Measurements from ENCODE around the gene ERMARD. TPM values are rescaled to one million over a fixed set of nuclear protein-coding genes. Genes with fewer than 3 reads are reported as not detected.

Gene ERMARD
- total and polyA plus RNA-seq, 2 donors (not counting 1 experiment from before 2014, with no cell fraction given): 22.0 to 32.5 TPM

DNA sequence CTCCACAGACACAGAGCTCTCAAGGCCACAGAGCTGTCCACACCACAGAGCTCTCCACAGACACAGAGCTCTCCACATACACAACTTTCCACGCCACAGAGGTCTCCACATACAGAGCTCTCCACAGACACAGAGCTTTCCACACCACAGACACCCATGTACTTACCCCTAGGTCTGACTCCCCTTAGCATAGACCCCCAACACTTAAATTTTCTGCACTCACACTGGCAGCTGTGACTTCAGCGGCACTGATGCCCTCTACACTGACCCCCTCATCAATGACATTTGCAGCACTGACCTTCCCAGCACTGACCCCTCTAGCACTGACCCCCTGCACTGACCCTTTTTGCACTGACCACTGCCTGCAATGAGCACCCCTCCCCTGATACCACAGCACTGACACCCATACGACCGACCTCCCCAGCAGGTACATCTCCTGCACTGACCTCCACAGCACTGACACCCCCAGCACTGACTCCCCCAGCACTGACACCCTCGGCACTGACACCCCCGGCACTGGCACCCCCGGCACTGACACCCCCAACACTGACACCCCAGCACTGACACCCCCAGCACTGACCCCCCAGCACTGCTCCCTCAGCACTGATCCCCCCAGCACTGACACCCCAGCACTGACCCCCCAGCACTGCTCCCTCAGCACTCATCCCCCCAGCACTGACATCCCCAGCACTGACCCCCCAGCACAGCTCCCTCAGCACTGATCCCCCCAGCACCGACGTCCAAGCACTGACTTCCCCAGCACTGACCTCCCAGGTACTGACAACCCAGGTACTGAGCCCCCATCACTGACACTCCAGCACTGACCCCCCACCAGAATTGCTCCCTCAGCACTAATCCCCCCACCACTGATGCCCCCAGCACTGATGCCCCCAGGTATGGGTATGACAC lies 56.5 kb downstream of the ERMARD start:
- H3K9ac ChIP-seq (ENCODE audit: insufficient read depth, low read length): no peak overlapping the region
- H3K79me2 ChIP-seq (ENCODE audit: control insufficient read depth, insufficient read depth, low read length): no peaks in the 10 kb centered on the region
- H3K4me1 ChIP-seq (ENCODE audit: control insufficient read depth, extremely low read depth, insufficient read depth, low read length): no peaks in the 10 kb centered on the region
- H3K27ac ChIP-seq (ENCODE audit: insufficient read depth, low read length): no peak overlapping the region
- H2AFZ ChIP-seq (ENCODE audit: low read length): no peak overlapping the region
- H3K27me3 ChIP-seq (ENCODE audit: control insufficient read depth, insufficient read depth, low read length): no peaks in the 10 kb centered on the region
- no peaks in the 10 kb centered on the region for H3K36me3 ChIP-seq (ENCODE audit: control insufficient read depth, insufficient read depth, low read length)
- H3K4me2 ChIP-seq (ENCODE audit: extremely low read depth, insufficient read depth, low read length): no peak overlapping the region
- TF ChIP-seq, protein P1, sequence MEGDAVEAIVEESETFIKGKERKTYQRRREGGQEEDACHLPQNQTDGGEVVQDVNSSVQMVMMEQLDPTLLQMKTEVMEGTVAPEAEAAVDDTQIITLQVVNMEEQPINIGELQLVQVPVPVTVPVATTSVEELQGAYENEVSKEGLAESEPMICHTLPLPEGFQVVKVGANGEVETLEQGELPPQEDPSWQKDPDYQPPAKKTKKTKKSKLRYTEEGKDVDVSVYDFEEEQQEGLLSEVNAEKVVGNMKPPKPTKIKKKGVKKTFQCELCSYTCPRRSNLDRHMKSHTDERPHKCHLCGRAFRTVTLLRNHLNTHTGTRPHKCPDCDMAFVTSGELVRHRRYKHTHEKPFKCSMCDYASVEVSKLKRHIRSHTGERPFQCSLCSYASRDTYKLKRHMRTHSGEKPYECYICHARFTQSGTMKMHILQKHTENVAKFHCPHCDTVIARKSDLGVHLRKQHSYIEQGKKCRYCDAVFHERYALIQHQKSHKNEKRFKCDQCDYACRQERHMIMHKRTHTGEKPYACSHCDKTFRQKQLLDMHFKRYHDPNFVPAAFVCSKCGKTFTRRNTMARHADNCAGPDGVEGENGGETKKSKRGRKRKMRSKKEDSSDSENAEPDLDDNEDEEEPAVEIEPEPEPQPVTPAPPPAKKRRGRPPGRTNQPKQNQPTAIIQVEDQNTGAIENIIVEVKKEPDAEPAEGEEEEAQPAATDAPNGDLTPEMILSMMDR (conservative IDR thresholded peaks at IDR 0.05 in 1 of 2, IDR thresholded peaks at IDR 0.05 in 1 of 2; ENCODE audit: low read depth in 1 of 2, low read length in 2 of 2): no peak
- no peak for TF ChIP-seq EZH2 (IDR thresholded peaks at IDR 0.05; ENCODE audit: low read length, missing control alignments)
- no peaks in the 10 kb centered on the region for H4K20me1 ChIP-seq (ENCODE audit: control insufficient read depth, extremely low read depth, insufficient read depth, low read length)
- DNase-seq (ENCODE audit: low read depth in 2 of 2): no peak
- no peak overlapping the region for H3K4me3 ChIP-seq (replicated peaks in 1 of 4; ENCODE audit: control extremely low read depth in 1 of 4, insufficient read depth in 1 of 4, low read depth in 3 of 4, low read length in 4 of 4)
- H3K9me3 ChIP-seq (ENCODE audit: control insufficient read depth, insufficient read depth, low read depth, low read length): no peaks in the 10 kb centered on the region

DNA sequence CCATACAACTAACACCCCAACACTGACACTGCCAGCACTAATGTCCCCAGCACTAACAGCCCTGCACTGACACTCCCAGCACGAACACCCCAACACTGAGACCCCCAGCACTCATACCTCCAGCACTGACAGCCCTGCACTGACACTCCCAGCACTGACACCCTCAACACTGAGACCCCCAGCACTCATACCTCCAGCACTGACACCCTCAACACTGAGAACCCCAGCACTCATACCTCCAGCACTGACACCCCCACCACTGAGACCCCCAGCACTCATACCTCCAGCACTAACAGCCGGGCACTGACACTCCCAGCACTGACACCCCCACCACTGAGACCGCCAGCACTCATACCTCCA lies 57.2 kb downstream of the ERMARD start:
- Histone ChIP-seq H3K4me2 (ENCODE audit: extremely low read depth, insufficient read depth, low read length) (no peak overlapping the region), H3K4me3 (replicated peaks in 1 of 4; ENCODE audit: control extremely low read depth in 1 of 4, insufficient read depth in 1 of 4, low read depth in 3 of 4, low read length in 4 of 4) (no peak overlapping the region)

DNA sequence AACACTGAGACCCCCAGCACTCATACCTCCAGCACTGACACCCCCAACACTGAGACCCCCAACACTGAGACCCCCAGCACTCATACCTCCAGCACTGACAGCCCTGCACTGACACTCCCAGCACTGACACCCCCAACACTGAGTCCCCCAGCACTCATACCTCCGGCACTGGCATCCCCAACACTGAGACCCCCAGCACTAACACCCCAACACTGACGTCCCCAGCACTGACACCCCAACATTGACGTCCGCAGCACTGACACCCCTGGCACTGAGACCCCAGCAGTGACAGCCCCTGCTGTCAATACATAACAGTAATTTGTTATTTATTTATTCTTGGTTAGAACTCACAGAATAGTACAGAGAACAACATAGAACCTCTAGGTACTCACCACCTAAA lies 58.0 kb downstream of the ERMARD start:
- Histone ChIP-seq H3K36me3 (ENCODE audit: control insufficient read depth, insufficient read depth, low read length) (no peaks in the 10 kb centered on the region), H4K20me1 (ENCODE audit: control insufficient read depth, extremely low read depth, insufficient read depth, low read length) (no peaks in the 10 kb centered on the region), H3K4me3 (replicated peaks in 1 of 4; ENCODE audit: control extremely low read depth in 1 of 4, insufficient read depth in 1 of 4, low read depth in 3 of 4, low read length in 4 of 4) (no peak overlapping the region), H3K4me2 (ENCODE audit: extremely low read depth, insufficient read depth, low read length) (no peak overlapping the region), H3K4me1 (ENCODE audit: control insufficient read depth, extremely low read depth, insufficient read depth, low read length) (no peaks in the 10 kb centered on the region), H3K27me3 (ENCODE audit: control insufficient read depth, insufficient read depth, low read length) (no peaks in the 10 kb centered on the region), H3K27ac (ENCODE audit: insufficient read depth, low read length) (no peak overlapping the region), H3K79me2 (ENCODE audit: control insufficient read depth, insufficient read depth, low read length) (no peaks in the 10 kb centered on the region), H2AFZ (ENCODE audit: low read length) (no peak overlapping the region), H3K9me3 (ENCODE audit: control insufficient read depth, insufficient read depth, low read depth, low read length) (no peaks in the 10 kb centered on the region), H3K9ac (ENCODE audit: insufficient read depth, low read length) (no peak overlapping the region)
- no peak for TF ChIP-seq EZH2 (IDR thresholded peaks at IDR 0.05; ENCODE audit: low read length, missing control alignments)
- TF ChIP-seq, protein P1 (conservative IDR thresholded peaks at IDR 0.05 in 1 of 2, IDR thresholded peaks at IDR 0.05 in 1 of 2; ENCODE audit: low read depth in 1 of 2, low read length in 2 of 2): no peak
- no peak for DNase-seq (ENCODE audit: low read depth in 2 of 2)

More for the DNA sequence above, 57.2 kb downstream of the ERMARD start:
- no peaks in the 10 kb centered on the region for H3K9me3 ChIP-seq (ENCODE audit: control insufficient read depth, insufficient read depth, low read depth, low read length)
- H3K79me2 ChIP-seq (ENCODE audit: control insufficient read depth, insufficient read depth, low read length): no peaks in the 10 kb centered on the region
- no peaks in the 10 kb centered on the region for H3K36me3 ChIP-seq (ENCODE audit: control insufficient read depth, insufficient read depth, low read length)
- no peaks in the 10 kb centered on the region for H3K27me3 ChIP-seq (ENCODE audit: control insufficient read depth, insufficient read depth, low read length)
- H2AFZ ChIP-seq (ENCODE audit: low read length): no peak overlapping the region
- no peaks in the 10 kb centered on the region for H4K20me1 ChIP-seq (ENCODE audit: control insufficient read depth, extremely low read depth, insufficient read depth, low read length)
- H3K27ac ChIP-seq (ENCODE audit: insufficient read depth, low read length): no peak overlapping the region
- no peak overlapping the region for H3K9ac ChIP-seq (ENCODE audit: insufficient read depth, low read length)
- no peaks in the 10 kb centered on the region for H3K4me1 ChIP-seq (ENCODE audit: control insufficient read depth, extremely low read depth, insufficient read depth, low read length)
- TF ChIP-seq EZH2 (IDR thresholded peaks at IDR 0.05; ENCODE audit: low read length, missing control alignments): no peak
- TF ChIP-seq, protein P1 (conservative IDR thresholded peaks at IDR 0.05 in 1 of 2, IDR thresholded peaks at IDR 0.05 in 1 of 2; ENCODE audit: low read depth in 1 of 2, low read length in 2 of 2): no peak
- no peak for DNase-seq (ENCODE audit: low read depth in 2 of 2)
